ENCODE measurements around the gene QPCT.

The QPCT gene

DNA sequence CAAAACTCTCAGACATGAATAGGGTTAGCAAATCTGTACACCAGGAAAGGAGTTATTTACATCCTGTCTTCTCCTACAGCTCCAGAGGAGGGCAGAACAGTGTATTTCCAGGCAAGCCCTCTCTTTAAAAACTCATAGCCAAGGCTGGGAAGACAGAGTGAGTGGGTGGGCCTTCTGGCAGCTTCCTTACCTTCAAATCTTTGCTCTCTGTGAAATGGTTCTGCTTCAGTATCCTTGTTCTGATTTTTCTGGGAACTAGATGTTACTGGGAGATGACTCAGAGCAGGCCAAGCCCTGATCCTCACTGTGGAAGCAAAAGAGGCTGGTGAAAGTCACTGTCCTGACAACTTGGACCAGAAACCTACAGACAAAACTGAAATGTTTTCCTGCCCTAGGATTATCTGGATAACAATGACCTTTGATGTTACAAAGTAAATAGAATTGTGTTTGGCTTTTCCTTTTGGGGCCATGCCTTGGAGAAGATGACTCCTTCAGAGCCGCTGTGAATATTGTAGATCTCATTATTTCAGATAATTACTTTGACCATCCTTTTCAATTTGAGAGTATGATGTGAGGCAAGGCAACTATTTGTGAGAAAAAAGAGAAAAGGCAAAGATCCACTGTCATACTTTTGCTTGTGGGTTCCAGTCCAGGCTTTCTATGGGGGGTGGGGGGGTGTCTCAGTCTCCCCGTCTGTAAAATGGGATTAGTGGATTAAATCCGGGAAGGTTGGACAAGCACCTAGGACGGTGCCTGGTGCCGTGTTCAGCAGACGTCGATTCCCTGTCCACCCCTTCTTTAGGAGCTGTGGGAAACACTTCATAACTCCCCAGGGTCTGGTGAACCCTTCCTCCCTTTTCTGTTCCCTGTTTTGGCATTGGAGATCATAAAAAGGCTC lies 644 bp upstream of the QPCT start:
- Histone ChIP-seq H3K36me3 (ENCODE audit: control insufficient read depth, insufficient read depth, low read length, severe bottlenecking) (no peaks in the 10 kb centered on the region), H3K4me3 (ENCODE audit: low read length) (peak overlapping the region; percentile 84), H3K9ac (ENCODE audit: low read length) (peak overlapping the region; percentile 66), H3K4me1 (ENCODE audit: control insufficient read depth, insufficient read depth, low read length) (peaks cover 15% of the 10 kb centered on the region), H3K9me3 (ENCODE audit: control insufficient read depth, low read length) (no peaks in the 10 kb centered on the region), H3K27me3 (replicated peaks; ENCODE audit: control insufficient read depth, insufficient read depth, low read length) (no peaks in the 10 kb centered on the region)
- DNase-seq (ENCODE audit: low read depth), result peak; percentile 55

GRCh38 chr2:37348155-37348554 lies 3.7 kb downstream of the QPCT start:
- Histone ChIP-seq H3K27me3 (replicated peaks; ENCODE audit: control insufficient read depth, insufficient read depth, low read length) (no peaks in the 10 kb centered on the region), H3K9me3 (ENCODE audit: control insufficient read depth, low read length) (no peaks in the 10 kb centered on the region), H3K36me3 (ENCODE audit: control insufficient read depth, insufficient read depth, low read length, severe bottlenecking) (no peaks in the 10 kb centered on the region), H3K4me3 (ENCODE audit: low read length) (no peak overlapping the region), H3K4me1 (ENCODE audit: control insufficient read depth, insufficient read depth, low read length) (peaks cover 37% of the 10 kb centered on the region), H3K9ac (ENCODE audit: low read length) (no peak overlapping the region)
- DNase-seq (ENCODE audit: low read depth), result no peak

DNA sequence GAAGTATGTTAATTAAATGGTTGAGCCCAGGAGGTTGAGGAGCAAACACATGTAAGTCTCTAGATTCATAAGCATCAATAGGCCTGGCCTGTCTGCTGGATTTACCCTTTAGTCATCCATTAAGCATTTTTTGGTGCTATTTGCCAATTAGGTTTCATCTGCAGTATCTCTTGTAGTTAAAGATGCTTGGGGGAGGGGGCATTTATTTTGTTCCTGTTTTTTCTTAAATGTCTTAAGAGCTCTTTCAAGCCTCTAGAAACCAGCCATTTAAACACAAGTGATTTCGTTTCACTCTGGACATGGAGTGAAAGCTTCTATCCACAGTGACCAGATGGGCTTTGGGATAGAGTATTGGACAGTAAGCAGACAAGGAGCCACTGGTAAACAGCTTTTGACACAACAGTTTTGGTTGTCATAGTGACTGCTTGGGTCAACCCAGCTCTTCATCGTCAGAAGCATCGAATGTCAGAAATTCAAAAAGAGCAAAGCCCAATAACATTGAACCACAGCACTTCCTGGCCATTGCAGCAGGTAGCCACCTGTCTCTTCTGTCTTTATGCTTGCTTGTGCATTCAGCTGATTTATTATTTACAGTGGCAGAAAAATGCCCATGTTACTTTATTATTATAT lies 4.9 kb downstream of the QPCT start:
- H3K27me3 ChIP-seq (replicated peaks; ENCODE audit: control insufficient read depth, insufficient read depth, low read length), result no peaks in the 10 kb centered on the region
- H3K9ac ChIP-seq (ENCODE audit: low read length), result no peak overlapping the region
- H3K9me3 ChIP-seq (ENCODE audit: control insufficient read depth, low read length), result no peaks in the 10 kb centered on the region
- H3K36me3 ChIP-seq (ENCODE audit: control insufficient read depth, insufficient read depth, low read length, severe bottlenecking), result no peaks in the 10 kb centered on the region
- no peak for DNase-seq (ENCODE audit: low read depth)
- H3K4me1 ChIP-seq (ENCODE audit: control insufficient read depth, insufficient read depth, low read length), result peaks cover 29% of the 10 kb centered on the region
- no peak overlapping the region for H3K4me3 ChIP-seq (ENCODE audit: low read length)

- Histone ChIP-seq H3K36me3 (ENCODE audit: control insufficient read depth, insufficient read depth, low read length, severe bottlenecking) (no peaks in the 10 kb centered on the region), H3K27me3 (replicated peaks; ENCODE audit: control insufficient read depth, insufficient read depth, low read length) (no peaks in the 10 kb centered on the region), H3K4me3 (ENCODE audit: low read length) (no peak overlapping the region), H3K9me3 (ENCODE audit: control insufficient read depth, low read length) (no peaks in the 10 kb centered on the region), H3K9ac (ENCODE audit: low read length) (no peak overlapping the region), H3K4me1 (ENCODE audit: control insufficient read depth, insufficient read depth, low read length) (peaks cover 29% of the 10 kb centered on the region)
- DNase-seq (ENCODE audit: low read depth), result no peak
Observed at GRCh38 chr2:37350034-37350433, 5.6 kb downstream of the QPCT start.

GRCh38 chr2:37354531-37354930 lies 10.1 kb downstream of the QPCT start:
- H3K9me3 ChIP-seq (ENCODE audit: control insufficient read depth, low read length), result no peaks in the 10 kb centered on the region
- peaks cover 29% of the 10 kb centered on the region for H3K4me1 ChIP-seq (ENCODE audit: control insufficient read depth, insufficient read depth, low read length)
- no peaks in the 10 kb centered on the region for H3K27me3 ChIP-seq (replicated peaks; ENCODE audit: control insufficient read depth, insufficient read depth, low read length)
- no peak for DNase-seq (ENCODE audit: low read depth)
- H3K4me3 ChIP-seq (ENCODE audit: low read length), result no peak overlapping the region
- no peak overlapping the region for H3K9ac ChIP-seq (ENCODE audit: low read length)
- no peaks in the 10 kb centered on the region for H3K36me3 ChIP-seq (ENCODE audit: control insufficient read depth, insufficient read depth, low read length, severe bottlenecking)

DNA sequence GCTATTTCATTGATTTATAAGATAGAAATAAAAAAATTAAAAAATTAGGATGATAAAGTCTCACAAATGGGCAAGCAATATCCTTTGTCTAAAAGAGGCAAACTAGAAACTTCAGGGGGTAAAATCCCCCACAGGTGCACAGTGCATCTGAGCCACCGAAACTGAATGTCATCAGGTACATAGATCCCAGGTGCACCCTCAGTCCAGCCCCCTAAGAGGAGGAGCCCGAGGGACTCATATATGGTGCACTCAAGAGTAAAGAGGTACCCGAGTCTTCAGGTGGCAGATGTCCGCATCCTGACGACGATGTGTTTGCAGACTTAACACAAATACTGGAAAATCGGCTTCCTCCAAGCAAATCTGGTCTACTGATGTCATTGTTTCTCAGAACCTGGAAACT lies 11.3 kb downstream of the QPCT start:
- H3K36me3 ChIP-seq (ENCODE audit: control insufficient read depth, insufficient read depth, low read length, severe bottlenecking), result no peaks in the 10 kb centered on the region
- H3K4me3 ChIP-seq (ENCODE audit: low read length), result no peak overlapping the region
- H3K4me1 ChIP-seq (ENCODE audit: control insufficient read depth, insufficient read depth, low read length), result peaks cover 17% of the 10 kb centered on the region
- H3K9me3 ChIP-seq (ENCODE audit: control insufficient read depth, low read length), result no peaks in the 10 kb centered on the region
- H3K27me3 ChIP-seq (replicated peaks; ENCODE audit: control insufficient read depth, insufficient read depth, low read length), result no peaks in the 10 kb centered on the region
- DNase-seq (ENCODE audit: low read depth), result no peak
- no peak overlapping the region for H3K9ac ChIP-seq (ENCODE audit: low read length)

DNA sequence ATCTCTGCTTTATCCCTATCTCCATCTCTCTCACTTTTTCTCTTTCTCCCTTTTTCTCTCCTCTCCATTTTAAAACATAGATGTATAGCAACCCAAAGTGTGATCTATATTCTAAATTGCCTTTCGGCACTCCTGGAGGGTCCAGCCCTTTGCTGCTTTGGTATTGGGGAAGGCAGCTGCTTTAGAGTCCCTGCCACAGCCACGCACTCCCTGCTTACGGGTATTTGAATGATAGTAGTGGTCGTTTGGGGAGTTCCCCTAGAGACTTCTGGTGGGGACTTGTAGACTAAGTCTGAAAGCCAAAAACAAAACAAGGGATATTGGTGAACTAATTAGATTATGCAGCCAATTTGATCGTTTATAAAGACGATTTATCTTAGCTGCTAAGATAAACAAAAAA lies 11.9 kb downstream of the QPCT start:
- Histone ChIP-seq H3K27me3 (replicated peaks; ENCODE audit: control insufficient read depth, insufficient read depth, low read length) (no peaks in the 10 kb centered on the region), H3K4me3 (ENCODE audit: low read length) (no peak overlapping the region), H3K9me3 (ENCODE audit: control insufficient read depth, low read length) (no peaks in the 10 kb centered on the region), H3K4me1 (ENCODE audit: control insufficient read depth, insufficient read depth, low read length) (peaks cover 11% of the 10 kb centered on the region), H3K9ac (ENCODE audit: low read length) (no peak overlapping the region), H3K36me3 (ENCODE audit: control insufficient read depth, insufficient read depth, low read length, severe bottlenecking) (no peaks in the 10 kb centered on the region)
- DNase-seq (ENCODE audit: low read depth), result no peak

- DNase-seq (ENCODE audit: low read depth), result no peak
- no peak overlapping the region for H3K9ac ChIP-seq (ENCODE audit: low read length)
- H3K27me3 ChIP-seq (replicated peaks; ENCODE audit: control insufficient read depth, insufficient read depth, low read length), result no peaks in the 10 kb centered on the region
- H3K9me3 ChIP-seq (ENCODE audit: control insufficient read depth, low read length), result no peaks in the 10 kb centered on the region
- no peaks in the 10 kb centered on the region for H3K36me3 ChIP-seq (ENCODE audit: control insufficient read depth, insufficient read depth, low read length, severe bottlenecking)
- H3K4me1 ChIP-seq (ENCODE audit: control insufficient read depth, insufficient read depth, low read length), result peaks cover 11% of the 10 kb centered on the region
- no peak overlapping the region for H3K4me3 ChIP-seq (ENCODE audit: low read length)
Observed at GRCh38 chr2:37357069-37357468, 12.6 kb downstream of the QPCT start.

- no peak for DNase-seq (ENCODE audit: low read depth)
- Histone ChIP-seq H3K4me3 (ENCODE audit: low read length) (peak overlapping the region; percentile 35), H3K36me3 (ENCODE audit: control insufficient read depth, insufficient read depth, low read length, severe bottlenecking) (no peaks in the 10 kb centered on the region), H3K9me3 (ENCODE audit: control insufficient read depth, low read length) (no peaks in the 10 kb centered on the region), H3K4me1 (ENCODE audit: control insufficient read depth, insufficient read depth, low read length) (peaks cover 11% of the 10 kb centered on the region), H3K27me3 (replicated peaks; ENCODE audit: control insufficient read depth, insufficient read depth, low read length) (no peaks in the 10 kb centered on the region), H3K9ac (ENCODE audit: low read length) (peak overlapping the region; percentile 41)
Observed at GRCh38 chr2:37357530-37357929, 13.1 kb downstream of the QPCT start.

DNA sequence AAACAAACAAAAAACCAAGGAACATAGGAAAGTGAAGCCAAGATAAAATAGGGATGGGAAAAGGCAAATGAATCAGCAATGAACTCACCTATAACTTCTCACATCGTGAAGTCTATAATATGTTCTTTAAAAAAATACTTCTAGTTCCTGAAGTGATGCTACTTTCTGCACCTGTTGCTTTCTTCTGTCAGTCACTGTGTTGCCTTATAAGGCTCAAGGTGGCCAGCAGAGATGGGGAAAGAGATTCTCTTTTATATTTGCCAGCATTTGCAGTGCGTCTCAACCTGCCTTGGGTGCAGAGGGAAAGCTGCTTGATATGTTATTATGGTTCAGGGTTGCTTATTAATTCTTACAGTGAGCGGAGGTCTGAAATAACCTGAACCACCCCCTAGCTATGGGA lies 14.0 kb downstream of the QPCT start:
- H3K27me3 ChIP-seq (replicated peaks; ENCODE audit: control insufficient read depth, insufficient read depth, low read length), result no peaks in the 10 kb centered on the region
- no peaks in the 10 kb centered on the region for H3K9me3 ChIP-seq (ENCODE audit: control insufficient read depth, low read length)
- H3K9ac ChIP-seq (ENCODE audit: low read length), result no peak overlapping the region
- DNase-seq (ENCODE audit: low read depth), result no peak
- peaks cover 11% of the 10 kb centered on the region for H3K4me1 ChIP-seq (ENCODE audit: control insufficient read depth, insufficient read depth, low read length)
- no peaks in the 10 kb centered on the region for H3K36me3 ChIP-seq (ENCODE audit: control insufficient read depth, insufficient read depth, low read length, severe bottlenecking)
- no peak overlapping the region for H3K4me3 ChIP-seq (ENCODE audit: low read length)

DNA sequence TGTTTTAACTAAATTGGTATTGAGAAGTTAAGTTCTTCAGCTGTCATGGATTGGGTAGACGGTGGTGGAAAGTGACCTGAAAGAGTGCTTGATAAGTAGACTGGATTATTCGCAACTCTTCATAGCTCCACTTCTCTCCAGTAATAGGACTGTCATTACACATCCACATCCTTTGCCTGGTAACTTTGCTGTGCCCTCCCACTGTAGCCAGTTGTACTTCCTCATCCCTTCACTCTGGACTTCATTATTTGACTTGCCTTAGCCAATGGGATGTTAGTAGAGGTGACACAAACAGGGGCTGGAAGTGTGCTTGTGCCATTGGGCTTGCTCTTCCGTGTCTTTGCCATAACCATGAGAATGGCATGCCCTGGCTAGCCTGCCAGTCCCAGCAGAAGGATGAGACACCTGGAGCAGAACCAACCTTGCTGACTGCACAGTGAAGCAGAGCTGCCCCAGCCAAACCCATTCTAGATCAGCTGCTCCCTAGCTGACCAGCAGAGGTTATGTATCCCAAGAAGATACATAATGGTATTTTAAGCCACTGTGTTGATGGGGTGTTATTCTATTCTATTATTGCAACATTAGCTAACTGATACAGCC lies 16.9 kb downstream of the QPCT start:
- Histone ChIP-seq H3K4me3 (ENCODE audit: low read length) (no peak overlapping the region), H3K27me3 (replicated peaks; ENCODE audit: control insufficient read depth, insufficient read depth, low read length) (no peaks in the 10 kb centered on the region), H3K36me3 (ENCODE audit: control insufficient read depth, insufficient read depth, low read length, severe bottlenecking) (no peaks in the 10 kb centered on the region), H3K9me3 (ENCODE audit: control insufficient read depth, low read length) (no peaks in the 10 kb centered on the region), H3K9ac (ENCODE audit: low read length) (no peak overlapping the region), H3K4me1 (ENCODE audit: control insufficient read depth, insufficient read depth, low read length) (peaks cover 15% of the 10 kb centered on the region)
- DNase-seq (ENCODE audit: low read depth), result no peak

All from adipocyte (in vitro differentiated cells).